ENCODE measurements around the gene PKP4.

Gene PKP4

GRCh38 chr2:158670292-158670691 lies 213.5 kb downstream of the PKP4 start:
- Histone ChIP-seq H3K4me1 (ENCODE audit: control insufficient read depth, insufficient read depth, low read length) (no peaks in the 10 kb centered on the region), H3K27me3 (ENCODE audit: control insufficient read depth, insufficient read depth, low read length) (no peaks in the 10 kb centered on the region), H3K9me3 (ENCODE audit: control insufficient read depth, insufficient read depth, low read length) (no peaks in the 10 kb centered on the region), H3K36me3 (ENCODE audit: control insufficient read depth, insufficient read depth, low read length) (peaks cover 8% of the 10 kb centered on the region; the same call in 1 of the 2 replicates), H3K27ac (ENCODE audit: low read length) (no peak overlapping the region), H3K4me3 (ENCODE audit: low read length) (no peak overlapping the region)
- DNase-seq (ENCODE audit: low read depth, low spot score): no peak
- WGBS (ENCODE audit: insufficient coverage, insufficient read length): no CpG with 5 or more reads among the region's 3 CpGs

GRCh38 chr2:158671360-158672245 lies 214.9 kb downstream of the PKP4 start:
- H3K4me1 ChIP-seq (ENCODE audit: control insufficient read depth, insufficient read depth, low read length): no peaks in the 10 kb centered on the region
- H3K9me3 ChIP-seq (ENCODE audit: control insufficient read depth, insufficient read depth, low read length): no peaks in the 10 kb centered on the region
- DNase-seq (ENCODE audit: low read depth, low spot score): no peak
- H3K4me3 ChIP-seq (ENCODE audit: low read length): no peak overlapping the region
- no peak overlapping the region for H3K27ac ChIP-seq (ENCODE audit: low read length)
- H3K27me3 ChIP-seq (ENCODE audit: control insufficient read depth, insufficient read depth, low read length): no peaks in the 10 kb centered on the region
- H3K36me3 ChIP-seq (ENCODE audit: control insufficient read depth, insufficient read depth, low read length): peaks cover 9% of the 10 kb centered on the region; the same call in 1 of the 2 replicates
- WGBS (ENCODE audit: insufficient coverage, insufficient read length): no CpG with 5 or more reads among the region's 19 CpGs

GRCh38 chr2:158676295-158676694 lies 219.5 kb downstream of the PKP4 start:
- H3K27me3 ChIP-seq (ENCODE audit: control insufficient read depth, insufficient read depth, low read length): no peaks in the 10 kb centered on the region
- no peak overlapping the region for H3K27ac ChIP-seq (ENCODE audit: low read length)
- no peaks in the 10 kb centered on the region for H3K9me3 ChIP-seq (ENCODE audit: control insufficient read depth, insufficient read depth, low read length)
- no peaks in the 10 kb centered on the region for H3K4me1 ChIP-seq (ENCODE audit: control insufficient read depth, insufficient read depth, low read length)
- H3K4me3 ChIP-seq (ENCODE audit: low read length): no peak overlapping the region
- peaks cover 8% of the 10 kb centered on the region; the same call in 1 of the 2 replicates for H3K36me3 ChIP-seq (ENCODE audit: control insufficient read depth, insufficient read depth, low read length)
- WGBS (ENCODE audit: insufficient coverage, insufficient read length): no CpG with 5 or more reads among the region's 3 CpGs
- no peak for DNase-seq (ENCODE audit: low read depth, low spot score)

GRCh38 chr2:158676696-158677095 lies 219.9 kb downstream of the PKP4 start:
- no CpG with 5 or more reads among the region's 7 CpGs for WGBS (ENCODE audit: insufficient coverage, insufficient read length)
- Histone ChIP-seq H3K9me3 (ENCODE audit: control insufficient read depth, insufficient read depth, low read length) (no peaks in the 10 kb centered on the region), H3K27ac (ENCODE audit: low read length) (no peak overlapping the region), H3K27me3 (ENCODE audit: control insufficient read depth, insufficient read depth, low read length) (no peaks in the 10 kb centered on the region), H3K4me1 (ENCODE audit: control insufficient read depth, insufficient read depth, low read length) (no peaks in the 10 kb centered on the region), H3K4me3 (ENCODE audit: low read length) (no peak overlapping the region), H3K36me3 (ENCODE audit: control insufficient read depth, insufficient read depth, low read length) (peaks cover 8% of the 10 kb centered on the region; the same call in 1 of the 2 replicates)
- DNase-seq (ENCODE audit: low read depth, low spot score): no peak

- H3K27me3 ChIP-seq (ENCODE audit: control insufficient read depth, insufficient read depth, low read length): no peaks in the 10 kb centered on the region
- no peak overlapping the region for H3K27ac ChIP-seq (ENCODE audit: low read length)
- DNase-seq (ENCODE audit: low read depth, low spot score): no peak
- no peaks in the 10 kb centered on the region for H3K4me1 ChIP-seq (ENCODE audit: control insufficient read depth, insufficient read depth, low read length)
- no peak overlapping the region for H3K4me3 ChIP-seq (ENCODE audit: low read length)
- H3K36me3 ChIP-seq (ENCODE audit: control insufficient read depth, insufficient read depth, low read length): peaks cover 8% of the 10 kb centered on the region; the same call in 1 of the 2 replicates
- 100% methylated on average over 2 of the region's 4 CpGs for WGBS (ENCODE audit: insufficient coverage, insufficient read length)
- H3K9me3 ChIP-seq (ENCODE audit: control insufficient read depth, insufficient read depth, low read length): no peaks in the 10 kb centered on the region
Observed at GRCh38 chr2:158677542-158677941, 220.8 kb downstream of the PKP4 start.

- no peaks in the 10 kb centered on the region for H3K4me1 ChIP-seq (ENCODE audit: control insufficient read depth, insufficient read depth, low read length)
- no peaks in the 10 kb centered on the region for H3K27me3 ChIP-seq (ENCODE audit: control insufficient read depth, insufficient read depth, low read length)
- H3K36me3 ChIP-seq (ENCODE audit: control insufficient read depth, insufficient read depth, low read length): peaks cover 2% of the 10 kb centered on the region; the same call in 1 of the 2 replicates
- no CpG with 5 or more reads among the region's 2 CpGs for WGBS (ENCODE audit: insufficient coverage, insufficient read length)
- no peak for DNase-seq (ENCODE audit: low read depth, low spot score)
- H3K27ac ChIP-seq (ENCODE audit: low read length): no peak overlapping the region
- H3K9me3 ChIP-seq (ENCODE audit: control insufficient read depth, insufficient read depth, low read length): no peaks in the 10 kb centered on the region
- H3K4me3 ChIP-seq (ENCODE audit: low read length): no peak overlapping the region
Observed at GRCh38 chr2:158681816-158682215, 225.1 kb downstream of the PKP4 start.

GRCh38 chr2:158685646-158686045 lies 228.9 kb downstream of the PKP4 start:
- no peak overlapping the region for H3K27ac ChIP-seq (ENCODE audit: low read length)
- no peaks in the 10 kb centered on the region for H3K27me3 ChIP-seq (ENCODE audit: control insufficient read depth, insufficient read depth, low read length)
- no peaks in the 10 kb centered on the region for H3K4me1 ChIP-seq (ENCODE audit: control insufficient read depth, insufficient read depth, low read length)
- DNase-seq (ENCODE audit: low read depth, low spot score): no peak
- H3K9me3 ChIP-seq (ENCODE audit: control insufficient read depth, insufficient read depth, low read length): no peaks in the 10 kb centered on the region
- no peak overlapping the region for H3K4me3 ChIP-seq (ENCODE audit: low read length)
- no peaks in the 10 kb centered on the region for H3K36me3 ChIP-seq (ENCODE audit: control insufficient read depth, insufficient read depth, low read length)
- no CpG with 5 or more reads among the region's 3 CpGs for WGBS (ENCODE audit: insufficient coverage, insufficient read length)

- DNase-seq (ENCODE audit: low read depth, low spot score): no peak
- no peak overlapping the region for H3K4me3 ChIP-seq (ENCODE audit: low read length)
- H3K4me1 ChIP-seq (ENCODE audit: control insufficient read depth, insufficient read depth, low read length): no peaks in the 10 kb centered on the region
- no peaks in the 10 kb centered on the region for H3K36me3 ChIP-seq (ENCODE audit: control insufficient read depth, insufficient read depth, low read length)
- H3K9me3 ChIP-seq (ENCODE audit: control insufficient read depth, insufficient read depth, low read length): no peaks in the 10 kb centered on the region
- WGBS (ENCODE audit: insufficient coverage, insufficient read length): no CpG with 5 or more reads among the region's 11 CpGs
- H3K27me3 ChIP-seq (ENCODE audit: control insufficient read depth, insufficient read depth, low read length): no peaks in the 10 kb centered on the region
- H3K27ac ChIP-seq (ENCODE audit: low read length): no peak overlapping the region
Observed at GRCh38 chr2:158686210-158686691, 229.5 kb downstream of the PKP4 start.

GRCh38 chr2:158687315-158687714 lies 230.6 kb downstream of the PKP4 start:
- Histone ChIP-seq H3K4me3 (ENCODE audit: low read length) (no peak overlapping the region), H3K4me1 (ENCODE audit: control insufficient read depth, insufficient read depth, low read length) (no peaks in the 10 kb centered on the region), H3K9me3 (ENCODE audit: control insufficient read depth, insufficient read depth, low read length) (no peaks in the 10 kb centered on the region), H3K36me3 (ENCODE audit: control insufficient read depth, insufficient read depth, low read length) (no peaks in the 10 kb centered on the region), H3K27ac (ENCODE audit: low read length) (no peak overlapping the region), H3K27me3 (ENCODE audit: control insufficient read depth, insufficient read depth, low read length) (no peaks in the 10 kb centered on the region)
- no peak for DNase-seq (ENCODE audit: low read depth, low spot score)
- no CpG with 5 or more reads among the region's 3 CpGs for WGBS (ENCODE audit: insufficient coverage, insufficient read length)

- no CpG with 5 or more reads among the region's 4 CpGs for WGBS (ENCODE audit: insufficient coverage, insufficient read length)
- H3K9me3 ChIP-seq (ENCODE audit: control insufficient read depth, insufficient read depth, low read length): no peaks in the 10 kb centered on the region
- DNase-seq (ENCODE audit: low read depth, low spot score): no peak
- H3K4me1 ChIP-seq (ENCODE audit: control insufficient read depth, insufficient read depth, low read length): no peaks in the 10 kb centered on the region
- no peaks in the 10 kb centered on the region for H3K36me3 ChIP-seq (ENCODE audit: control insufficient read depth, insufficient read depth, low read length)
- H3K27ac ChIP-seq (ENCODE audit: low read length): no peak overlapping the region
- H3K4me3 ChIP-seq (ENCODE audit: low read length): no peak overlapping the region
- no peaks in the 10 kb centered on the region for H3K27me3 ChIP-seq (ENCODE audit: control insufficient read depth, insufficient read depth, low read length)
Observed at GRCh38 chr2:158688721-158689120, 232.0 kb downstream of the PKP4 start.
